Osteocyte (in vitro differentiated cells): ENCODE results near the gene C1orf105. TPM values are rescaled to one million over a fixed set of nuclear protein-coding genes. Genes with fewer than 3 reads are reported as not detected.

Experiments used
- DNase-seq: peaks from one replicate; pipeline ENCODE4 v3.0.0; 2021; ENCODE audit warnings: mixed read lengths; ENCODE audit not compliant: unreplicated experiment; ENCODE audit errors: extremely low spot score
- H3K27ac Mint-ChIP-seq: one replicate; pipeline ENCODE4 v1.8.0; 2021; ENCODE audit warnings: mild to moderate bottlenecking, mixed read lengths; ENCODE audit not compliant: unreplicated experiment
- H3K27me3 Mint-ChIP-seq: one replicate; pipeline ENCODE4 v1.8.0; 2021; ENCODE audit warnings: mixed read lengths; ENCODE audit not compliant: unreplicated experiment
- H3K36me3 Mint-ChIP-seq: one replicate; pipeline ENCODE4 v1.8.0; 2021; ENCODE audit warnings: mixed read lengths; ENCODE audit not compliant: unreplicated experiment
- H3K4me1 Mint-ChIP-seq: one replicate; pipeline ENCODE4 v1.8.0; 2021; ENCODE audit warnings: mixed read lengths; ENCODE audit not compliant: unreplicated experiment
- H3K4me3 Mint-ChIP-seq: one replicate; pipeline ENCODE4 v1.8.0; 2021; ENCODE audit warnings: mild to moderate bottlenecking, moderate library complexity, mixed read lengths; ENCODE audit not compliant: unreplicated experiment
- H3K9me3 Mint-ChIP-seq: one replicate; pipeline ENCODE4 v1.8.0; 2021; ENCODE audit warnings: mixed read lengths; ENCODE audit not compliant: unreplicated experiment
- CTCF ChIP-seq: fragments of 200-600 bp; sonication (generic); IDR thresholded peaks from 2 replicates; pipeline ENCODE4 v1.5.0; 2021; ENCODE audit warnings: antibody characterized with exemption, mild to moderate bottlenecking, moderate library complexity
- total RNA-seq: library from RNA; stranded (reverse); gene quantifications from 2 replicates; pipeline ENCODE4 v1.2.1, GENCODE V29; 2021

The C1orf105 gene
- total RNA-seq, 1 donor from 2014 or later = not detected

DNA sequence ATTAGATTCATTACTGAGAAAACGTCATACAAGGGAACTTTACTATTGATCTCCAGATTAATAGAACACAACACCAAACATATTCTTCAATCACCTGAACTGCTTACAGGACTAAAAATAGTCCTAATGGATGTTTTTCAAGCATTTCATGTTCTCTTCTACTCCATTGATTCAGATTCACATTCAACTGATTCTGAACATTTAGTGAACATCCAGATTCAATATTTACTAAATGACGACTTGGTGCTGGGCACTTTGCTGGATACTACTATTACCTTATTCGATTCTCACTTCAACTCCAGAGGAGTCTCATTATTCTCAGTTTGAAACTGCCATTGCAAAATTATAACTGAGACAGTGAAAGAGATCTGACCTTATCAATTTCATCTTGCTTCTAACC lies 93.6 kb downstream of the C1orf105 start:
- H3K27me3 Mint-ChIP-seq = peaks cover 17% of the 10 kb centered on the region
- no peaks in the 10 kb centered on the region for H3K4me1 Mint-ChIP-seq
- H3K4me3 Mint-ChIP-seq = no peak overlapping the region
- DNase-seq = no peak
- H3K36me3 Mint-ChIP-seq = no peaks in the 10 kb centered on the region
- no peaks in the 10 kb centered on the region for H3K9me3 Mint-ChIP-seq
- no peak for TF ChIP-seq CTCF
- H3K27ac Mint-ChIP-seq = no peak overlapping the region

- no peak for DNase-seq
- TF ChIP-seq CTCF = no peak
- no peaks in the 10 kb centered on the region for H3K36me3 Mint-ChIP-seq
- H3K27me3 Mint-ChIP-seq = peaks cover 17% of the 10 kb centered on the region
- no peaks in the 10 kb centered on the region for H3K4me1 Mint-ChIP-seq
- H3K9me3 Mint-ChIP-seq = no peaks in the 10 kb centered on the region
- no peak overlapping the region for H3K4me3 Mint-ChIP-seq
- H3K27ac Mint-ChIP-seq = no peak overlapping the region
These were observed 95.0 kb downstream of the C1orf105 start for GRCh38 chr1:172515436-172515835.

GRCh38 chr1:172515927-172516326 lies 95.4 kb downstream of the C1orf105 start:
- Mint-ChIP-seq H3K9me3 (no peaks in the 10 kb centered on the region), H3K27ac (no peak overlapping the region), H3K4me1 (no peaks in the 10 kb centered on the region), H3K27me3 (peaks cover 18% of the 10 kb centered on the region), H3K36me3 (no peaks in the 10 kb centered on the region), H3K4me3 (no peak overlapping the region)
- no peak for DNase-seq
- TF ChIP-seq CTCF = no peak

- Mint-ChIP-seq H3K4me3 (no peak overlapping the region), H3K36me3 (no peaks in the 10 kb centered on the region), H3K27ac (no peak overlapping the region), H3K27me3 (peaks cover 24% of the 10 kb centered on the region), H3K9me3 (no peaks in the 10 kb centered on the region), H3K4me1 (no peaks in the 10 kb centered on the region)
- no peak for TF ChIP-seq CTCF
- DNase-seq = no peak
These were observed 96.6 kb downstream of the C1orf105 start for GRCh38 chr1:172517081-172517480.

- no peak for DNase-seq
- Mint-ChIP-seq H3K4me1 (no peaks in the 10 kb centered on the region), H3K27me3 (peaks cover 23% of the 10 kb centered on the region), H3K36me3 (no peaks in the 10 kb centered on the region), H3K27ac (no peak overlapping the region), H3K4me3 (no peak overlapping the region), H3K9me3 (no peaks in the 10 kb centered on the region)
- no peak for TF ChIP-seq CTCF
These were observed 97.1 kb downstream of the C1orf105 start for GRCh38 chr1:172517545-172517944.

Other genes starting within 250 kb of the C1orf105 start
- gene PIGC, start 23.4 kb downstream of the C1orf105 start, total RNA-seq = 30.5 and 31.7 TPM in 2 replicates
- gene SUCO, start 112.5 kb downstream of the C1orf105 start, total RNA-seq = 30.4 and 30.7 TPM in 2 replicates
- not detected in 2 replicates for gene FASLG, start 238.4 kb downstream of the C1orf105 start, total RNA-seq